HG02884 (cell line): Measurements from ENCODE around the gene TMEM126A.
"Not testable (repeated sequence)": the region's sequence is repeated elsewhere in the genome, so short reads cannot be mapped to it uniquely, and the experiment has no call there.

Experiments used
- ATAC-seq: cut with Tn5 transposase; IDR thresholded peaks from one replicate; pipeline ENCODE4 v1.9.1; 2021; ENCODE audit warnings: mild to moderate bottlenecking, moderate library complexity; ENCODE audit not compliant: unreplicated experiment

TMEM126A gene

DNA sequence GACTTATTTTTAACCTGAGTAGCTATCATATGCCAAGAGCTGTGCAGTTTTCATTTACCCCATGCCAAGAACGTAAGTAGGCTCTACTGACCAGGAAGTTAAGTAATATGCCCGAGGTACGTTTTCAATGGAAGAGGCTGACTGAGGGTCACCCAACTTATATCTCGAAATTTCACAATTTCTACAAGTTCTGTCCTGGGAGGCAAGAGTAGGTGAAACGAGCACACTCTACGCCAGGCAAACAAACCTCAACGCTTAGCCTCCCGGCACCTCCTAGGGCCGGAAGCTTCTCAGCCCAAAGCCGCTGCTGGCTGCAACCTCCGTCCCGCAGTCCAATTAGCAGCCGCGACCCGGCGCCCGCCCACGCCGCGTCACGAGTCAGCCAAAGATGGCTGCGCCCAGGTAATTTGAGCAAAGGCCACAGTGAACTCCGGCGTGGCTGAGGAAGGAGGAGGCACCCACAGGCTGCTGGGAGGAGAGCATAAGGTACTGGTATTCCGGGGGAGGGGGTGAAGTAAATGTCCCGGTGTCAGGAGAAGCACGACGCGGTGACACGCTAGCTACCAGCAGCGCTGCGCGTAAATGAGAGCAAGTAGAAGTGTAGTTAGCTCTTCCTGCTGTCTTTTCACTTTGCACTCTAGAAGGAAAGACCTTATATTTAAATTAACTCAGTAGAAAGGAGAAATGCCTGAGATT is at the start of gene TMEM126A:
Gene TMEM126A (plus strand): TSS at position 364 of the 696 bp plus-strand sequence. CDS start 2,289 bp downstream, outside the sequence.
- peak; percentile 98 for ATAC-seq

DNA sequence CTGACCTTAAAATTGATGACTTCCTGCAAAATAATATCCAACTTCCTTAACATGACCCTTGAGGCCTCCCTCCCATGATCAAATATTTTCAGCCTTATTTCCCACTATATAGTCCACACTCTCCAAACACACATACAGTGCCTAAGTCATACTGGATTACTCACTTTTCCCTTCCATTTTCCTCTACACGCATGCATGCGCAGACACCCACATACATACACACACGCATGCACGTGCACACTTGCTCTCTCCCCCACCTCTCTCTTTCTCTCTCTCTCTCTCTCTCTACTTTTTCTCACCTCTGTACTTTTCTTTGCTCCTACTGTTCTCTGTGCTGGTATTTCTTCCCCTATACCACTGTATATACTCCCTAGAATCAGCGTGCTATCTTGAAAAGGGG is 48.7 kb upstream of the TMEM126A start:
- no peak for ATAC-seq

DNA sequence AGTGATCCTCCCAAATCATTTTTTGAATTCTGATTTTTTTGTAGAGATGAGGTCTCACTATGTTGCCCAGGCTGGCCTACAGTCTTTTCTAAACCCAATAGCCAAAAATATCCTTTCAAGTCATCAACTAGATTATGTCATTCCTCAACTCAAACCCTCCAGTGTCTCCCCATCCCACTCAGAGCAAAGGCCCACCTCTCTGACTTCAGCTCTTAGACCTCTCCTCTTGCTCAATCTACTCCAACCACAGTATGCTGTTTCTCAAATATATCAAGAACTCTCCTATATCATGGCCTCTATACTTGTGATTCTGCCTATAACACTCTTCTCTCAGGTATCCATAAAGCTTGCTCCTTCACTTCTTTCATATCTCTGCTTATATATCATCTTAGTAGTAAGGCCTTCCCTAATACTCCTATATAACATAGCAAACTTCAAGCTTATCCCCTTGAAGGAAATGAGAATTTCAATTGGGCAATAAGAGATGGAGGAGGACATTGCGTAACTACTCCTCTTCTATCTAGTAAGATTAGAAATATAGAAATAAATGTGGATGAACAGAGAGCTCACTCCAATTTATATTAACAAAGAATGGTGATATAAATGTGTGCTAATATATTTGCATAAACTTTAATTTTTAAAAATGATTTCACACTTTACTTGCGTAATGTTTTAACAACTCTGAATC is 45.1 kb upstream of the TMEM126A start:
- no peak for ATAC-seq

DNA sequence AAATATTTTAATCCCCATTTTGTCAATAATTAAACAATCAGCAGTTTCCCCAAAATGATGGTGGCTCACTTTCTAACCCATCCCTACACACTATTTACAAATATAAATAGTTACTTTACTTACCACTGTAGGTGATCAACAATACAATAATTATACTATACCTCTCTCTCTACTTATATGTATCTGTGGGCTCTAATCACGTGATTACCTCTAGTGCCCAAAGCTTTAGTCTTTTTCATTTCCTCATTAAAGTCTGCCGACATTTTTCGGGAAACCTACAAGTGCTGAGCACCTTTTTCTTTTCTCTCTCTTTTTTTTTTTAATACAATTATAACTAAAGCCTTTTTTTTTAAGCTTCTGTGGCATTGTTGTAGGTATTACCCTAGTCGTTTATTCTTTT is 44.5 kb upstream of the TMEM126A start:
- no peak for ATAC-seq

DNA sequence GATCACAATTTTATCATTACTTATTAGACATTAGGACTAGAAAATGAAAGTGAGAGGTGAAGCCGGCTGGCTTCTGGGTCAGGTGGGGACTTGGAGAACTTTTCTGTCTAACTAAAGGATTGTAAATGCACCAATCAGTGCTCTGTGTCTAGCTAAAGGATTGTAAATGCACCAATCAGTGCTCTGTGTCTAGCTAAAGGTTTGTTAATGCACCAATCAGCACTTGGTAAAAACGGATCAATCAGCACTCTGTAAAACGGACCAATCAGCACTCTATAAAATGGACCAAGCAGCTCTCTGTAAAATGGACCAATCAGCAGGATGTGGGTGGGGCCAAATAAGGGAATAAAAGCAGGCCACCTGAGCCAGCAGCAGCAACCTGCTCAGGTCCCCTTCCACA is 41.5 kb upstream of the TMEM126A start:
- not testable (repeated sequence) for ATAC-seq

DNA sequence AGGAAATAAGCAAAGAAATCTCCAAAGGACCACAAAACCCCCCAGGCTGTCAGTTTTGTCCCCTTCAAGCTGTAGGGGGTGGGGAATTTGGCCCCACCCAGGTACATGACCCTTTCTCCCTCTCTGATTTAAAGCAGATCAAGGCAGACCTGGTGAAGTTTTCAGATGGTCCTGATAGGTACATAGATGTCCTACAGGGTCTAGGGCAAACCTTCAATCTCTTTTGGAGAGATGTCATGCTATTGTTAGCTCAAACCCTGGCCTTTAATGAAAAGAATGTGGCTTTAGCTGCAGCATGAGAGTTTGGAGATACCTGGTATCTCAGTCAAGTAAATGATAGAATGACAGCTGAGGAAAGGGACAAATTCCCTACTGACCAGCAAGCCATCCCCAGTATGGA is 39.1 kb upstream of the TMEM126A start:
- not testable (repeated sequence) for ATAC-seq

DNA sequence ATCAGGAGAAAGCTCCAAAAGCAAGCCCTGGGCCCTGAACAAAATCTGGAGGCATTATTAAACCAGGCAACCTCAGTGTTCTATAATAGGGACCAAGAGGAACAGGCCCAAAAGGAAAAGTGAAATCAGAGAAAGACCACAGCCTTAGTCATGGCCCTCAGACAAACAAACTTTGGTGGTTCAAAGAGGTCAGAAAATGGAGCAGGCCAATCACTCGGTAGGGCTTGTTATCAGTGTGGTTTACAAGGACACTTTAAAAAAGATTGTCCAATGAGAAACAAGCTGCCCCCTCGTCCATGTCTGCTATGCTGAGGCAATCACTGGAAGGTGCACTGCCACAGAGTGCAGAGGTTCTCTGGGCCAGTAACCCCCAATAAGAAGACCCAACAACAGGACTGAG is 38.5 kb upstream of the TMEM126A start:
- not testable (repeated sequence) for ATAC-seq

DNA sequence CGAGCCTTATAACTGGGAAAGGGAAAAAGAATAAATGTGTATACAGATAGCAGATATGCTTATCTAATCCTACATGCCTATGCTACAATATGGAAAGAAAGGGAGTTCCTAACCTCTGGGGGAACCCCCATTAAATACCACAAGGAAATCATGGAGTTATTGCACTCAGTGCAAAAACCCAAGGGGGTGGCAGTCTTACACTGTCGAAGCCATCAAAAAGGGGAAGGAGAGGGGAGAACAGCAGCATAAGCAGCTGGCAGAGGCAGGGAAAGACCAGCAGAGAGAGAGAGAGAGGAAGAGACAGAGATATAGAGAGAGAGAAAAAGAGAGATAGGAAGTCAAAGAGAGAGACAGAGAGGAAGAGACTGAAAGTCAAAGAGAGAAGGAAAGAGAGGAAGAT is 36.1 kb upstream of the TMEM126A start:
- ATAC-seq: not testable (repeated sequence)

DNA sequence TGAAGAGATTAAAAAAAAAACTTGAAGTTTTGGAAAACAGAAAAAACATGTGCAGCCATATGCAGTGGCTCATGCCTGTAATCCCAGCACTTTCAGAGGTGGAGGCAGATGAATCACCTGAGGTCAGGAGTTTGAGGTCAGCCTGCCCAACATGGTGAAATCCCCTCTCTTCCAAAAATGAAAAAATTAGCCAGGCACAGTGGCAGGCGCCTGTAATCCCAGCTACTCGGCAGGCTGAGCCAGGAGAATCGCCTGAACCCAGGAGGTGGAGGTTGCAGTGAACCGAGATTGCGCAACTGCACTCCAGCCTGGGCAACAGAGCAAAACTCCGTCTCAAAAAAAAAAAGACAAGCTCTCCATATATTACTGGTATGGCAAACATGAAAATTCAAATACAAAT is 28.3 kb upstream of the TMEM126A start:
- ATAC-seq: no peak

DNA sequence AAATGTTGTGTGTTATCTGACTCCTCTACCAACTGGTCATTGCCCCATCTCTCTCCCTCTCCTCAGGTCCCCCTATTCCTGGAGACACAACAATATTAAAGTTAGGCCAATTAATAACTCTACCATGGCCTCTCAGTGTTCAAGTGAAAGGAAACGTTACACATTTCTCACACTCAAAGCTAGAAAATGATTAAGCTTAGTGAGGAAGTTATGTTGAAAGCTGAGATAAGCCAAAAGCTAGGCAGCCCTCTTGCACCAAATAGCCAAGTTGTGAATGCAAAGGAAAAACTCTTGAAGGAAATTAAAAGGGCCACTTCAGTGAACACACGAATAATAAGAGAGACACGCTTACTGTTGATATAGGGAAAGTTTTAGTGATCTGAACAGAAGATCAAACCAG is 27.5 kb upstream of the TMEM126A start:
- no peak for ATAC-seq

DNA sequence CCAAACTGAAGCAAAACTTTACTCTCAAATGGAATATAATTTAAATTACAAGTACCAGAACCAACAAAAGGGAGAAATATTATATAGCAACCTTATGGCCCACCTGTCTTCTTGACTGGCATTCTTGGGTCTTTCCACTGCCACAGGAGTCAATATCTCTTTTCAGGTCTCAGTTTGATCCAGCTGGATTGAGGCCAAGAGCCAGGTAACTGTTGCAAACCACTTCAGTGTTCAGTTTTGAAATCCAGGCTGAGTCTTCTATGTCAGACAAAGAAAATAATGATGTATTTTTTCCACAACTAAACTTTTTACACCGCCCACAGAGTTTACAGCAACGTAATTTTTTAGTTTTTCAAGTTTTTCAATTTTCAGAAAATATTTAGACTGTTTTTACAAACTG is 21.3 kb upstream of the TMEM126A start:
- no peak for ATAC-seq

DNA sequence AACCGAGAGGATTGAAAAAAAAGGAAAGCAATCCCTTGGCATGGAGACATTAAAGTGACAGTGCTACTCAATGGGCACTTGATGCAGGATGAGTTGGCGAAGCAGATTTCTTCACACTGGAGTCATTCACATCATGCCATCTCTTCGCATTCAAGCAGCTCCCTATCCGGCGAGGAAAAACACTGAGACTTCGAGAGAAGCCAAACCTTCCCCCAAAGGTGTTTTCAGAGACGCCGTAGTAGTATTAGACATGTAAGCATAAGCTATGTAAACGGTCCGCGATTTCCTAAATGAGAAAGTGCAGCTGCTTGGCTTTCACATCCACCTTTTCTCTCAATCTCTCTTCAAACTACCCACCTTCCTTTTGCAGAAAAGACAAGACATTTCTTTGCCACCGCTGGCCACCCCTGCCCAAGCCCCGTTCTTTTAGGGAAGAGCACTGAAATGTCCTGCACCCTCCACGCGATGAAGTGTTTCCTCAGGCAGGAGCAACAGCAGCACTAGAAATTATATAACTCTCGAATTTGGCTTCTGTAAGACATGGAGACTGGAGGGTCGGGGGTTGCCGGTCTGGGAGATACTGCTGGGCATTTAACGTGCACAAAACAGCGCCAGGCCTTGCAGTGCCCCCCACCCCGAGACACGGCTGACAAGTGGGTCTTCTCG is 20.3 kb upstream of the TMEM126A start, which contains the start of gene DLG2:
Gene DLG2 (minus strand): TSS at position 13 of the 666 bp plus-strand sequence.
- ATAC-seq: no peak

DNA sequence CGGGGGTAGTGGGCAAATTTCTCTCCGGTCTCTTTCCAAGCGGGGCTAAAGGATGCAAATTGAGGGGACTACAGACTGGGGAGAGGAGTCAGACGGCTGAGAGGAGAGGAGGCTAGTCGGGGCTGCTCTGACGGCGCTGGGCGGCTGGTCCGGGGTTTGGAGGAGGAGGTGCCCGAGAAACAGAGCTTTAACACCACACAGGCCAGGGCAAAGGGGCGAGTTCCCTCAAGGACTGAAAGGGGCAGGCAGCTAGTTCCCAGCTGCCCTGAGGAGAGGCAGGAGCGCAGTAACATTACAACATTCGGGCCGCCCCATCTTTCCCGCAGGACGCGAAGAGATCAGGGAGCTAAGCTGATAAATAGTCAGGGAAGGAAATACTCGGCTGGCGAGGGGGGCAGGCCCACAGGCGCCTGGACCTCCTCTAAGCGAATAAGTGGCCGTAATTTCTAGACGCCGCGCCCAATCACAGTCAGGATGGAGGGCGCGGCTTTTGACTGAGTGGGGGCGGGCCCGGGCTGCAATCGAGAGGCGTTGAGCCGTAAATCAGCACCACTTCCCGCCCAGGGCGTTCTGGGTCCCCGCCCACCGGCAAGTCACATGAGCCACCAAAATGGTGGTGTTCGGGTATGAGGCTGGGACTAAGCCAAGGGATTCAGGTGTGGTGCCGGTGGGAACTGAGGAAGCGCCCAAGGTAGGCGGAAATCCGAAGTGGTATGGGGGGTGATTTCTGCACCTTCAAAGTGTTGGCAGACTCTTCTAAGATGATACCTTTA is 19.6 kb upstream of the TMEM126A start, which contains the start of gene TMEM126B:
Gene TMEM126B (plus strand): TSS at position 596 of the 773 bp plus-strand sequence. CDS start 15 bp downstream, at position 611.
- ATAC-seq: peak; percentile 99

DNA sequence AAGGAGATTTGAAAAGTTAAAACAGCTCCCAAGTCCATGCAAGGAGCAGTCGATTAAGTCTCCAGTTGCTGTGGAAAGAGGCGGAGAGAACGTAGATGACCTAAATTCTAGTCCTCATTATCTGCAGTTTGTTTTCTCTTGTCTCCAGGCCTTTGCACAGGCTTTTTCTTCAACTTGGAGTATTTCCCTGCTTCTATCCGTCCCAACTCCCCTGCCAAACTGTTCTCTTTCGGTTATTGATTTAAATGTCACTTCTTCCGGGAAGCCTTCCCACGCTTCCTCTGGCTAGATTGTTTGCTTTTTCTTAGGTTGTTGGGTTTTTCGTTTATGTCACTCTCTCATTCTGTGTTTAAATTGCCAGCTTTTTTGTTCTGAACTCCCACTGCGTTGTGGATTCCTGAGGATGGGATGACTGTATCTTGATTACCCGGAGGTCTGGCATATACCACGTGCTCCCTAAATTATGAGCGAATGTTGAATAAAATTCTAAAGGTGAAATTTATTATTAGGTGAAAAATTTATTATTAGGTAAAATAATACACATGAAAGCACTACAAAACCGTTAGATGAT is 18.9 kb upstream of the TMEM126A start:
- ATAC-seq: peak; percentile 9

DNA sequence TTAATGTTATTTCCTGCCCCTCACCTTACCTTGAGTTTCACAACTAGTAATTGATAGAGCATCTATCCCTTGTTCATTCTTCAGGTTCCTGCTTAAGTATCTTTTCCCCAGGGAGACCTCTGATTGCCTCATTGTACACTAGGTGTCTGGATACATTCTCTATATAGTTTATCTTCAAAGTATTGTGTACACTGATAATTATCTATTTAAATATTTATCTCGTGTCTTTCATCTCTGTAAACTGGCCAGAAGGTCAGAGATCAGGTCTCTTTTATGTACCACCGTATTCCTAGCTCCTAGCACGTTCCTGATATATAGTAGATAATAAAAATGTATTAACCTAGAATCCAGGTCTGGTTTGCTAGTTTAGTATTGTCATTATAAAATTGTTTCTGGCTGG is 13.0 kb upstream of the TMEM126A start:
- no peak for ATAC-seq

DNA sequence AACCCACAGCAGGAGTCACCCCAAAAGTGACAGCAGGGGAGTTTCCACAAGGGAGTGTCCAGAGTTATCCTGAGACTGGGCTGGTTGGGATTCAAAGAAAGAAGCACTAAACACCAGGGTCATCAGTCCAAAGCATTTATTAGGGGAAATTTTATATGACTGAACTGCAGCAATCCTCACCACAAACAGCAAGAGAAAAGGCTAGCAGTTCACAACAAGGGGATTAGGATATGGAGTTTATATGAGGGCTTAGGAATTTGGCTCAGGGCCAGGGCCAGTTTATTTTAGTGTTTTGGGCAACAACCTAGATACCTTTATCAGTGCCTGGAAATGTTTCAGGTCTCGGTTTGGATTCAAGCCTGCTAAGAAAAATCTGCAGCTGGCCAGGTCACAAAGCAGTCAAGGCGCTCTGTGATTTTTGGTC is 4.6 kb upstream of the TMEM126A start:
- no peak for ATAC-seq

DNA sequence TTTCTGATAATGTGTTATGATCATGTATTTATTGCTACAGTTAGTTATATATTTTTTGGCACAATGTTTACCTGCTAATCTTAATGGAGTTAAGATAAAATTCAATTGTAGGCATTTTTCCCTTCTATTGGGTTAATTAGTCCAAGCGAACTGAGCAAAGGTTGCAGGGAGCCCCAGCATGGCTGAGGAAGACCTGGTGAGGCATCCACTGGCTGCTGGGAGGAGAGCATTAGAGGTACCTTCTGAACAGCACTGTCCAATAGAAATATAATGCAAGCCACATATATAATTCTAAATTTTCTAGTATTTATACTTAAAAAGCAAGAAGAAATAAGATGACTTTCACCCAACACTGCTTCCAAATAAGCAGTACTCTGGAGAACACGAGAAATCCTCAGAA is 689 bp upstream of the TMEM126A start:
- no peak for ATAC-seq

DNA sequence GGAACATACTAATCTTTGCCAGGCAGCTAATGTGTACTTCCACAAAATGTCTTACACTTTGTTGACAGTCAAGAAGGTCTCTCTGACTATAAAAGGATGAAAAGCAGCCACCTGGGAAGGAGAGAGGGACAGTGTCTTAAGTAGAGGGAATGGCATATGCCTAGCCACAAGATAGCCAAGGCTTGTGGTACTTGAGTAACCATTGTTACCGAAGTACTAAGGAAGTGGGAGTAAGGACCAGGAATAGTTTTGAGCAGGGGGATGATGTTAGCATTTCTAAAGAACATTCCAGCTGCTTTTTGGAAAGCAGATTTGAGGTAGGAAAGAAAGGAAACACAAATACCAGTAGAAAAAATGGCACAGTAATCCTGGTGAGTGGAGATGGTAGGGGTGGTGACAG is 3.4 kb downstream of the TMEM126A start:
- no peak for ATAC-seq

DNA sequence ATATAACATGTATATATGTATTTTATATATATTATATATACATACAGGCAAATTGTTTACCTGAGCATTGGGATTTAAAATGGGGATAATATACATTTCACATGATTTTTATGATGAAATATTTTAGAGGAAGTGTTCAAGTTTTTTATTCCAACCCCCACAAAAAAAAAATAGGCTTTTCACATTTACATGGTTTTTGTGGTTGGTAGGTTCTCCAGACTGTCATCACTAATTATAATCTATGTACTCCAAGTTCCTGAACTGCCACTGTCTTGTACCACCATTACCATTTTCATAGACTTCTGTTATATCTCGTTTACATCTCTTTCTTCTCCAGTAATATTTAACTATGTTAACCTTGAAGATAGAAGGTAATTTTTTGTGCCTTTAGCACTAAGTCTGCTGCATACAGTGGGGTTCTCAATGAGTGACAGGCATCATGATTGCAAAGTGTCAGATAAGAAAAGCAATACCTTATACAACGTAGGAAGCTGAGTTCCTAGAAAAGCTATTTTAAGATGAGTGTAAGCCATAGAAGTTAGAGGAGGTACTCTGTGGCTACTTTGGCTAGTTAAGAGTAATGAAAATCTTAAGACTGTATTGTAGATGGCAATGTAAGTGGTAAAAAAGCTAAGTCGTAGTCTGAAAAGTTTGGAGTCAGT is 5.2 kb downstream of the TMEM126A start:
- ATAC-seq: no peak

DNA sequence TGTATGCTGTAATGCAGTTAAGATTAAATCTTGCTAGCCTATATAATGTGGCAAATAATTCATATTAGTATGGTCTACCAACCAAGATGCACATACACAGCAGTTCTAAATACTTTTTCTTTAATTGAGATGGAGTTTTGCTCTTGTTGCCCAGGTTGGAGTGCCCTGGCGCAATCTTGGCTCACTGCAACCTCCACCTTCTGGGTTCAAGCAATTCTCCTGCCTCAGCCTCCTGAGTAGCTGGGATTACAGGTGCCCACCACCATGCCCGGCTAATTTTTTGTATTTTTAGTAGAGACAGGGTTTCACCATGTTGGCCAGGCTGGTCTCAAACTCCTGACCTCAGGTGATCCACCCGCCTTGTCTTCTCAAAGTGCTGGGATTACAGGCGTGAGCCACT is 6.6 kb downstream of the TMEM126A start:
- ATAC-seq: not testable (repeated sequence)
